ENCODE results near the gene SYNDIG1.

The SYNDIG1 gene

GRCh38 chr20:24477831-24478547 is 8.6 kb downstream of the SYNDIG1 start:
- no peaks in the 10 kb centered on the region for H3K4me1 ChIP-seq (ENCODE audit: insufficient read depth, poor library complexity, severe bottlenecking)
- peaks cover 22% of the 10 kb centered on the region for H3K27me3 ChIP-seq (ENCODE audit: insufficient read depth, poor library complexity, severe bottlenecking)
- no peak for TF ChIP-seq CTCF (IDR thresholded peaks at IDR 0.05; ENCODE audit: poor library complexity, severe bottlenecking)
- no peak overlapping the region for H3K4me3 ChIP-seq (ENCODE audit: severe bottlenecking)
- ATAC-seq (ENCODE audit: low read depth) (no peak), DNase-seq (ENCODE audit: low spot score) (no peak)
- no peak overlapping the region for H3K27ac ChIP-seq (ENCODE audit: poor library complexity, severe bottlenecking)
- H3K9me3 ChIP-seq (ENCODE audit: severe bottlenecking), result no peaks in the 10 kb centered on the region
- no peaks in the 10 kb centered on the region for H3K36me3 ChIP-seq (ENCODE audit: low read depth)

GRCh38 chr20:24478584-24478983 is 9.2 kb downstream of the SYNDIG1 start:
- ATAC-seq (ENCODE audit: low read depth) (no peak), DNase-seq (ENCODE audit: low spot score) (no peak)
- no peak overlapping the region for H3K27ac ChIP-seq (ENCODE audit: poor library complexity, severe bottlenecking)
- H3K4me1 ChIP-seq (ENCODE audit: insufficient read depth, poor library complexity, severe bottlenecking), result no peaks in the 10 kb centered on the region
- peaks cover 20% of the 10 kb centered on the region for H3K27me3 ChIP-seq (ENCODE audit: insufficient read depth, poor library complexity, severe bottlenecking)
- H3K9me3 ChIP-seq (ENCODE audit: severe bottlenecking), result no peaks in the 10 kb centered on the region
- no peak overlapping the region for H3K4me3 ChIP-seq (ENCODE audit: severe bottlenecking)
- no peaks in the 10 kb centered on the region for H3K36me3 ChIP-seq (ENCODE audit: low read depth)
- TF ChIP-seq CTCF (IDR thresholded peaks at IDR 0.05; ENCODE audit: poor library complexity, severe bottlenecking), result no peak

GRCh38 chr20:24479106-24479505 is 9.7 kb downstream of the SYNDIG1 start:
- no peak for TF ChIP-seq CTCF (IDR thresholded peaks at IDR 0.05; ENCODE audit: poor library complexity, severe bottlenecking)
- H3K4me1 ChIP-seq (ENCODE audit: insufficient read depth, poor library complexity, severe bottlenecking), result no peaks in the 10 kb centered on the region
- H3K36me3 ChIP-seq (ENCODE audit: low read depth), result no peaks in the 10 kb centered on the region
- H3K4me3 ChIP-seq (ENCODE audit: severe bottlenecking), result no peak overlapping the region
- H3K9me3 ChIP-seq (ENCODE audit: severe bottlenecking), result no peaks in the 10 kb centered on the region
- ATAC-seq (ENCODE audit: low read depth) (no peak), DNase-seq (ENCODE audit: low spot score) (no peak)
- no peak overlapping the region for H3K27ac ChIP-seq (ENCODE audit: poor library complexity, severe bottlenecking)
- H3K27me3 ChIP-seq (ENCODE audit: insufficient read depth, poor library complexity, severe bottlenecking), result peaks cover 15% of the 10 kb centered on the region

GRCh38 chr20:24479595-24479994 is 10.2 kb downstream of the SYNDIG1 start:
- Histone ChIP-seq H3K9me3 (ENCODE audit: severe bottlenecking) (no peaks in the 10 kb centered on the region), H3K4me1 (ENCODE audit: insufficient read depth, poor library complexity, severe bottlenecking) (no peaks in the 10 kb centered on the region)
- no peak for ATAC-seq (ENCODE audit: low read depth)

More at GRCh38 chr20:24479595-24479994, 10.2 kb downstream of the SYNDIG1 start:
- no peak for DNase-seq (ENCODE audit: low spot score)
- no peak overlapping the region for H3K4me3 ChIP-seq (ENCODE audit: severe bottlenecking)
- H3K27me3 ChIP-seq (ENCODE audit: insufficient read depth, poor library complexity, severe bottlenecking), result peaks cover 10% of the 10 kb centered on the region
- no peak for TF ChIP-seq CTCF (IDR thresholded peaks at IDR 0.05; ENCODE audit: poor library complexity, severe bottlenecking)
- no peak overlapping the region for H3K27ac ChIP-seq (ENCODE audit: poor library complexity, severe bottlenecking)
- no peaks in the 10 kb centered on the region for H3K36me3 ChIP-seq (ENCODE audit: low read depth)

All from RWPE2 (cell line).